Femur (tissue), 1 donor: Measurements from ENCODE around the gene TNIK.

Experiments
- DNase-seq: peaks from one replicate; pipeline ENCODE4 v3.0.0-alpha.2; 2017

The TNIK gene

DNA sequence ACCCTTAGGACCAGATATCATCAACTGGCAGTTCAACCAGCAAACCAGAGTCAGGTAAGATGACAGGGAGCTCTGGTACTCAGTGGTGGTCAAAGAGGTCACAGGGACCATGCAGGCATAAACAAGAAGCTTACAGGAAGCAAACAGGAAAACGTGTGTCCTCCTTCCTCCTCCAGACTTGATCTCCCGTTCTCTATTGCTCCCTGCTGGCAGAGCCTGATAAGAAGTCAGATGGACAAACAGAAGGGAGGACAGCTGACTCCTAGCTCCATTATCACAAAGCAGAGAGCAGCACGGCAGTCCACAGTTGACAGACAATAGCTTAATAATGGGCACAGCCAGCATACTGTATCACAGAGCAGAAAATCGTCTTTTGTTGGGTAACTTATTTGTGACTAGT, 277.2 kb downstream of the TNIK start:
- DNase-seq, result no peak

DNA sequence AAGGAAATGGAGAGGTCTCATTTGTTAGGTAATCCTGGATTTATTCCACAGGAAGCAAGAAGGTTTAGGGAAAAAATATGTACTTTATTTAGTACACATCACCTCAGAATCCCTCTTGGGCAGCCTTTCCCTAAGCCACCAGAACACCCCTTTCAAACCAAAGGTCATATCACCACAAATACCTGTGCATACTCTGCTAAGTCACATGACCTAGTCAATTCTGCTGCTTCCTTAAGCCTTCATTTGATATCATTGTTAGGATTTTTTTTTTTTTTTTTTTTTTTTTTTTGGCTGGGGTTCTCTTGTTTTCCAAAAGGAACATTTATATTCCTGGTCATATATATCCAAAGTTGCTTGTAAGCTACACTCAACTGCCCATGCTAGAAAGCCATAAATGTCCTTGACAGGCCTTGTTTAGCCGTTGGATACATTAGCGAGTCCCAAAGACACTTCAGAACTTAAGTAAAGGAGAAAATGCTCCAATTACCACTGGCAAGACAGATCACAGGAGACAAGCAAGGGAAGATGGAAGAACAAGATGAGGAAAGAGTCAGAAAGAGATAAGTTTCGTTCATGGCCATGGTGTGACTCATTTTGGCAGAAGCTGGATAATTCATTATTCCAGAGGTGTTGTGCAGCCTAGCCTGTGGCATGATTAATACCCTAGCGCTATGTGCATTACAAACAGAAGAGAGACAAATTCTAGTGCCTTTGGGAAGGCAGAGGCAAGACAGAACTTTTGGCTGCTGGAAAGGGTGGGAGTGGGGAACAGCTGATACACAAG, 278.1 kb downstream of the TNIK start:
- DNase-seq, result no peak

DNA sequence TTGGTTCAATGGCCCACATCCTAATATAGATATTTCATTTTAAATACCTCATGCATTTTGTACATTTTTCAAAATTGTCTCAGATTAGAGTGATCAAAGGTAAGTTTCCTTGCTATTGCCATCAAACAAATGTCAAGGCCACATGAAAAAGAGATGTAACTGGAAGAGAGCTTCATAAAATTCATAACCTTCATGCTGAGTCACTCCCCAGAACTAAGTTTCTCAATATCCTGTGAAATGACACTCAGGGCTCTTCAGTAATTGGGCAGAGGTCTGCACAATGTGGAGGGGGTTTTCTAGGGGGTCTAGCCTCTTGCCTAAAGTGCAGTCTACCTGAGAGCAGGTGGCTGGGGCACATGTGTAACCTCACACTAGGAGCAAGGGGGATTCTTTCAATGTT, 281.5 kb downstream of the TNIK start:
- DNase-seq, result no peak

DNA sequence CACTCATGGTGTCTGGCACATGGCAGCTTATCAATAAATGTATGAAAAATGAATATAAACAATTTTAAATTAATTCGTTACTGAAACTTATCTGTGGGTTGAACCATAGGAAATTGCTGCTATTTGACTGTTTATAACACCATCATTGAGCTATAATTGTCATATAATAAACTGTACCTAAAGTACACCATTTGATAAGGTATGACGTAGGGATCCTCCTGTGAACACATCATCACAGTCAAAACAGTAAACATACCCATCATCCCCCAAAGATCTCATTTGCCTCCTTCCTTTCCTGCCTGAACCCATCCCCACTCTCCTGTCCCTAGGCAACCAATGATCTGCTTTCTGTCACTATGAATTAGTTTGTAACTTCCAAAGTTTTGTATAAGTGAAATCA, 282.7 kb downstream of the TNIK start:
- DNase-seq, result no peak

DNA sequence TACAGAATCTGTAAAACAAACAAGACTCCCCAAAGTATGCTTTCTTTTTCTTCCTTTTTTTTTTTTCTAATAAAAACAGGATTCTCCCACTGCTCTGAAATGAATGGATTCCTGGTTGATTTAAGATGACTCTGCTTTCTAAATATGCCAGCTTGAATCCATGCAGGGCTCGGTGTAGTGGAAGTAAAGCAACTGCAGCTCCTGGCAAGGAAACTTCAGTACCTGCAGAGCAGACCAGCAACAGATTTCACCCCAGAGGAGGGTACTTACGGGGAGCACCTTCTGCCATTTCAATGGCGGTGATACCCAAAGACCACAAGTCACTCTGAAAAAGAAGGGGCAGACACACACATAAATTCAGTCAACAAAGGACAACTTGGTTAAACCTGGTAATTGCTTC, 283.1 kb downstream of the TNIK start:
- no peak for DNase-seq

DNA sequence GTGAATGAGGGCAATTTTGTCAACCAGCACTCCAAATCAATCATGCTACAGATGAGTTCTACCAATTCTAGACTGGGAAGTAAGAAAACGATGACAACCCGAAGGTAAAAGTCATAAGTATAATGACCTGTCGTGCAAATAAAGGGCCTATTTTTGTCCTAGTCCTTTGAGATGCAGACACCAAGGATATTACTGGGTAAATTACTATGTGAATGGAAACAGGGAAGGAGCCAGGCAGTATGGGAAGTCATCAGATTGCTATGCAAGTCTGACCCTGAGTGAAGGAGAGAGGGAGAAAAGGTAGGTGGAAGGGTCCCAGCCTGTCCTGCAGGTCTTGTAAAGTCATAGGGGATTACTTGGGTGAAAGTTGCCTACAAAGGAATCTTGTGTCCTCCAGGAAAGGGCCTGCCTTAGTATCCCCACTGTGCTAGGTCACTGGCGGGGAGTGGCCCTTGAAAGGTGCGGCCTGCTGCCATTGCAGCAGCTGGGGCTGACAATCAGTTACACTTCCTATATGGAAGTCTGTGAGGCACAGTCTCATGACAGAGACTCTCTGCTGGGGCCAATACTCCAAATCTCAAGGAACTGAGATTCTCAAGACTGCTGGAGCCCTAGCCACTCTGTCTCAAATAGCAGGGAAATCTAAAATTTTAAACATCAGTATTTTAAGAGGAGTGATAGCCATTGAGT, 283.8 kb downstream of the TNIK start:
- DNase-seq, result no peak

DNA sequence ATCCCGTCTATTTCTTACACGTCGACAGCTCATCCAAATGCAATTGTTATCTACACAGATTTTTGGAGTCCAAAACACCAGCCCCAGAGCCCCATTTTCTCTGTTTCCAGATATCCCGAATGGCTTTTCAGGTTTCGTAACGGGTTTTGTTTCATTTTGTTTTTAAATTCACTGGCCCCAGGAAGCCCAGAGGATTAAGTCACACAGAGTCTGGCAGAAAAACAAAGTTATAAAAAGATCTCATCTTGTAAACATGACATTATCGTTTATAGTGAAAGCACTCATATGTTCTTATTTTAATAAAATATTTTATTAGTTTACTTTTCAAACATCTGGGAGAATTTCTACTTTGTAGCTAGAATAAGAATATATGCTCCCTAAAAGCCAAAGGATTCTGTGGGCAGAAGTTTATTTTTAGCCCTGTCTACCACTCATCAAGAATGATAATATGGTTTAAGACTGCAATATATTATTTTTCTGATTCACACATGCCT, 284.4 kb downstream of the TNIK start:
- DNase-seq, result no peak

DNA sequence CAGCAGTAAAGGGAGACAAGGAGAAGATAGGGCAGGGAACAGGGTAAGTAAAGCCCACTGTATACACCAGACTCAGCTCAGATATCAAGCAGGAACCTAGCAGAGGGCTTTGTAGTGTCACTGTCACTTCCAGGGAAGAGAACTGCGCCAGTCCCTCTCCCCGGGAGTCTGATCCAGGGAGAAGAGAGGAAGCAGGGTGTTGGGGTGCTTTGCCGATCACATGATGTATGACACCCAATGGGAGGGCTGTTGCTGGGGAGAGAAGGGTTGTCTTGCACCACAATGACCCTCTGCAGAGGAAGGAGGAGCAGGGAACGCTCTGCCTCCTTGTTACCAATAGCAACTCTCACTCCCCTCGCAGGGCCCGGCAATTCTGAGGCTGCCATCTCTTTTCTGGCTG, 286.5 kb downstream of the TNIK start:
- no peak for DNase-seq

DNA sequence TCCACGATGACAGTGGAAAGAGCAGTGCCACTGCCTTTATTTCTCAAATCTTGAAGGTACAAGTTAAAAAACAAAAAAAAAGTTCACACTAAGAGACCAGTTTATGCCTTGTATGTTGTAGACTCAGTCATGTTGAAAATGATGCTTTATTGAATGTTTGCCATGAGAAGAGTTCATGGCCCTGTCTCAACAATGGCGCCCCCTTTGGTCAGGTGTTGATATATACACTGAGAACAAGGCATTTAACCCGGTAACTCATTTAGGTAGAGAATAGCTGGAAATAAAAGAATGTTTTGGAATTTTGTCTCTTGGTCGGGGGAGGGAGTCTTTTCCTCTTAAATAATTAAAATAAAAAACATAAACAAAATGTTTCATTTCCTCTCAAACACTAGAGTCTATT, 288.1 kb downstream of the TNIK start:
- no peak for DNase-seq

DNA sequence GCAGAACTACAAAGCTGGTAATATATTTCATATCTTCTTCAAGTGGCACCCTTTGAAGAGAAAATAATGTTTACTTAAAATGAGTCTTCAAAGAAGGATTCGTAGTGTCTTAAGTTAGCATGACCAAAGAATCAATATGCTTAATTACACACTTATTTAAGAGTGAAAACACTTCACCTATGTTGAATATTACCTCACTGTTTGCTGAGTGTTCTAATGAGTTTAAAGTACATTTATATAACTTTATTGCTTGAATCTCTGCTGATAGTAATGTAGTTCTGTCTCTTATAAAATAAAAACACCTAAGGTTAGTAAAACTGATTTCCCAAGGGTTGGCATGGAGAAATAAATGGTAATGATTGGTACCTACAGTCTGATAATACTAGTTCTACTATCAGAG, 290.3 kb downstream of the TNIK start:
- no peak for DNase-seq

DNA sequence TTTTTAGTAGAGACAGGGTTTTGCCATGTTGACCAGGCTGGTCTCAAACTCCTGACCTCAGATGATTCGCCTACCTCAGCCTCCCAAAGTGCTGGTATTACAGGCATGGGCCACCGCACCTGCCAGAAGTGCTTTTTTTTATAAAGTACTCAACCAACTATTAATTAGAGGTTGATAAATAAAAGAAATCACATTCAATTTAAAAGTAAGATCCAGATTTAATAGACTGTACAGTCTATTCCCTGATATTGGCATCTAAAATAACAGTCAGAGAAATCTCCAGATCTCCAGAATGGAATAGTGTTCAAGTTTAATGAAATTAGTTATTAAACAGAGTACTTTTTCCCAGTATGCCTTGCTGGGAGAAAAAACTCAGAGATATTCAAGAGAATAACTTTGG, 290.8 kb downstream of the TNIK start:
- DNase-seq, result no peak

DNA sequence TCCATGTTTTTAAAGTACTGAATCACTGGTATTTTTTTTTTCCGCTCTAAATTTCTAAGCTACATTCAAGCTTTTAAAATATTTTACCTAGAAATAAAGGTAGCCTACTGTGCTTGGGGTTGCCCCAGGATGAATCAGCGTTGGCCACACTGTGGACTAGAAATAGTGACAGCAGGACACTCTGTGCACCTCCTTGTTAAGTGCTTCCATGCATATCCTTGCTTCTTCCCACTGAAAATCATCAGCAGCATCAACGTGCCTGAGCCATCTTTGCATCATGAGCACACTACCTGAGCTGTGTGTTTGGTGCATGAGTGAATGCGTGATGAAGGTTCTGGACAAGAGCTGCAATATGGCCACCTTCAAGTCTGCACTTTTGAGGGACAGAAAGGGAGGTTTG, 291.7 kb downstream of the TNIK start:
- no peak for DNase-seq

DNA sequence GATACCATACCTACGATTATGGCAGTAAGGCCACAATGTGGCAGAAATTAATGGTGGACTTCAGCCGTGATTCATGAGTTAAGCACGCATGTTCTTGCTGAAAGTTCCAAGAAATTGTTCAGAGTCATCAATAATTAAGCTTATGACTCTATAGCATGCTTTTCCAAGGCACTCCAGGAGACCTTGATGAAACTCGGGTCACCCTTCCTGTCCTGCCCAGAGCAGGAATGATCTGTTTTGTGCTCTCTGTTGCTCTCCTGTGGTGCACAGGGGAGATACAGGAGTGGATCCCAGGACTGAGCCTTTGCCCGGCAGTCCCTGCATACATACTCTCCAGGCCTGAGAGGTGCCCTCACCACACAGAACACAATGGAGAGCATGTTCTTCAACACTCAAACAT, 292.1 kb downstream of the TNIK start:
- DNase-seq, result no peak

DNA sequence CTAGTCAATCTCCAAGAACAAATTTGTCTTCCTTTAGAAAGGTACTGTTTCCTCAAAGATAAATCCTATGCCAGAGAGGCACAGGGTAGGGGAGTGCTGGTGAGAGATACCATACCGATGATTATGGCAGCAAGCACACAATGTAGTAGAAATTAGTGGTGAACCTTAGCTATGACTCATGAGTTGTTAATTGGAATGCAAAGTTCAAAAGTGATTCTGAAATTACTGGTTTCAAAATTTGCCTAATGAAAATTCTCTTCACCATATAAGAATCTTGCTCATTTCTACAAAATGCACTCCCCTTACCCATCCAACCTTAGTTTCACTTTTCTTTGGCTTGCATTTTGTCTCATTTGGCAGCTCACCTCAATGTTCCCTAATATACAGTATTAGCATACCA, 294.2 kb downstream of the TNIK start:
- no peak for DNase-seq

DNA sequence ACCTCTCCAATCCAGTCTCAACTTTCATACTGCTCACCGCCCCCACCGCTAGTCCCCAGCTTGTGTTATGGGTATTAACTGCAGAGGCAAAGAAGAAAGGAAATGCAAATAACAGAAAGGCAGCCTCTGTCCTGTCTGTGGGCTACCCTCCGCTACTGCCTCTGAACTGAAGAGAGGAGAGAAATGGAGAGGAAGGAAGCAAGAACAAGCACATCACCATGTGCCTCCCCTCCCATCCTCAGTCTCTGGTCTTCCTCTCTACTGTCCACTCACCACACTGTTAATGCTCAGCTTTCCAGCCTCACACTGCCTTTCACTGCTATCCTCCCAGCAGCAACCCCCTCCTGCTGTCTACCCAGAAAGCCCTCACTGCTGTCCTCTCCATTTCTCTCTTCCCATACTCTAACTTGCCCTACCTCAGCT, 294.7 kb downstream of the TNIK start:
- no peak for DNase-seq

DNA sequence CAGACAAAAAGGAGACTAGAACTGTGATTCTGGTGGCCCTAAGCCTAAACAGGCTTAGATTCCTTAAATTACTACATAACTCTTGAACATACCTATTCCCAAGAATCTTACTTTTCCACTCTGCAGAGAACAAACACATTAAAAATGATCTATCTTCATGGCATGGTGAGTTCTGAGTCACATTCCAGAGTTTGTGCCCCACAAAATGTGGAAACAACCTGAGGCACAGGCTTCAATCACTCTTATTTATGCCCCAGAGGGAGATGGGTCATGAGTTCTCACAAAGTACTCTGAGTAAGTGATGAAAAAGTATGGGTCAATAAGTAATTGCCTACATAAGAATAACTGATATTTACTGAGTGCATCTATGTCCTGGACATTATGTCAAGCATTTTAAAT, 296.1 kb downstream of the TNIK start:
- no peak for DNase-seq

DNA sequence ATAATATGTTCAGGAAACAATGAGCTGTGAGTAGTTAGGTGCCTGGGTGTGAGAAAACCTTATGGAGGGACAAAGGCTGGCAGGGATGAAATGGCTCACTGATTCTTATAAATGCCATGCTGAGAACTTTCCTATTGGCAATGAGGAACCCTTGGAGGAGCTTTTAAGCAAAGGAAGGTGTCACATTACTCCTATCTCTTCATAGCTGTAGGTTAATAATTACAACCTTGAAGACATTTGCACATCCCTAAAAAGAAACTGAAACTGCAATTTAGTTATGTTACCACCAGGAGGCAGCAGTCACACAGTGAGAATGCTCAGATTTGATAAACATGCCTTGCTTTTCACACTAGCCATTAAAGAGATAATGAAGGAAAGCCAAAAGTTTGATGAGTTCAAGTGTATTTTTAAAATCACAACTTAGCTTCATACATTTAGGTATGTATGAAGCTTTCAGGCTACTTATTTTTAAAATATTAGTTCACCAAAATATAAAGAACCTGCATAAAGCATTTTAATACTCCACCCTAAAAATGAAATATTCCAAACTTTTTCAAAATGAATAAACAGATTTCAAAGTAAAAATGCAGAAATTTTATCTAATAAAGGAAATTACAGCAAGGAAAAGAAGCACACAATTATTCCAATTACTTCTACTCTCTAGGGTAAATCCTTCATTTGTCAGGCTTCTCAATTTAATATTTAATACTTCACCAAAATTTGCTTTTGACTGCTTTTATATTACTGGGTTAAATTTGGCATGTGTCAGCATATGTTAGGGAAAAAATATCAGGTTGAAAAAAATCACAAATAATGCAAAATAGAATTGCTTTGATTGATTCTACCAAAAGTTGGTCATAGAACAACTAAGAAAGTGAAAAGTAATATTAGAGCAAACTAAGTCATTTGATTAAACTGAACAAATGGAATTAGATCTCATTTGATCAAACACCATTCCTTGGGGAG, 296.8 kb downstream of the TNIK start:
- DNase-seq, result no peak

DNA sequence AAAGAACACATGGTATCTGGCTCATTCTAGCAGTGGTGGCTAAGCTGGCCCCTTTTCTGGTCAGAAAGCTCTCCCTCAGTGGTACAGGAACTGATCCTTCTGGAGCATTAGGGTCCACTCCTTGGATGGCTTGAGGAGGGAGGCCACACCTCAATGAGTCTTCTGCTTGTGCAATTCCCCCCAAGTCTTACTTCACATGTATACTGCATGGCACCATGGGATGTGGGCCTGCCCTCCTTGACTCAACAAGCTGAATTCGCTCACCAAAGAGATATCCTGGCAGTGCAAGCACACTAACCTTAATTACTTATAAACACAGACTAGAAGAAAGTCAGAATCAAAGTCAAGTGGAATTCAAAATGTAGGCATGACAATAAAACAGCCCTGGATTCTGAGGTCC, 299.9 kb downstream of the TNIK start:
- no peak for DNase-seq

DNA sequence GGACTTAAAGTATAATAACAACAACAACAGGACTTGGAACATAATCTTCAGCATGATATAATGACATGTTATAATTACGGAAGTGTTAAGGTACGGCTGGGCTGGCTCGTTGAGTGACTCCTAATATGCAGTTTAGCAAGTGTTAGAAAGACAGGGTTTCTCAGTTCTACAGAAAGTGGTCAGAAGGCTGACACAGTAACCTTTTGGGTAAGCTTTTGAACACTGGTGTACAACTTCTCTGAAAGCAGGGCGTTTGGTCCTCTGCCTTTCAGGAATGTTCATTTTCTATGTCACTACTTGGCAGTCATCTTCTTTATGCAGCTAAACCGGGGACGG, 300.4 kb downstream of the TNIK start:
- DNase-seq, result no peak

DNA sequence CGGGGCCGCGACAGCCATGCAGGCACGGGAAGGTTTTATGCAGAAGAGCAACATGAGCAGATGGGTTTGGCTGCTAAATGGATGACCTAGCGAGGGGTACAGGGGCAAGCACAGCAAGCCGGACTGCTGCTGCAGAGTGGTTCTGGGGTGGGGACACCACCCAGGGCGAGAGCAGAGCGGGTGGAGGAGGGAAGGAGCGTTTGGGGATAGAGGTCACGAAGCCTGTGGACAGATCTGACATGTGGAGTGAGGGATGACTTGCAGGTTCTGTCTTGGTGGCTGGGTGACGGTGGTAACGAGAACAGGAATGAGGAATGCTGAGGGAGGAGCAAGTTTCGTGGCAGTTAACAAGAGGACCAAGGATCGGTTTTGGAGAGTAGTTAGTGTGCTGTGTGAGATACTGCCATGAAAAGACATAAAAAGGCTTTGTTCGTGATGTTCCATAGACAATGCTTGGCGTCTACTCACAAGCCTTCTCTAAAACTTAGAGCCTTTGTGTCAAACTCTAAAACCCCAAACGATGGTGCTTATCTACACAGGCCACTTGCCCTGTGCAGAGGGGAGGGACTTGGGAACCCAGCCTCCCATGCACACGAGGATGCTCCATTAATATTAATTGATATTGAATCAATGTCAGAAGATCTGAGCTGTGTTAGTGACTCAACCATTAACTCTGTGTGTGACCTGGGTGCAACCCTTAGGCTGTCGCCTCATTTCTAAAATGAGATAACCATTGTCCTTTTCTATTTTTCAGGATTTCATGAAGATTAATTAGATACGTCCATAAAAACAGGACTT, 301.0 kb downstream of the TNIK start:
- no peak for DNase-seq

DNA sequence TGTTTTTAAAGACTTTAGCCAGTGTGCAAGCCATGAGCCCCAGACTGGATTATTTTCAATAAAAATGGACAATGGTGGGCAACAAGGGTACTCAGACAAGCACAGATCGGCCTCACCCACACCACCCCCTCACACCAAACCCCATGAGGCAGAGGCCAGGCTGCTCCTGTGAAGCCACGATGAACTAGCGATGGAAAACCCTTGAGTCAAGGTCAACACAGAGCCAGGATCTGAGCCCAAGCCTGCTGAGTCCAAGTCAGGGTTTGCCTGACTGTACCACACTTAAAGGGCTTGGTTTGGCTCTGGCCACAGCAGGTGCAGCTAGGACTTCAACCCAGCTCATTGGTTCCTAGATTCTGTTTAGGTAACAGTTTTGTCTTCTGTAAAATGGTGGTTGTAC, 302.2 kb downstream of the TNIK start:
- DNase-seq, result no peak

DNA sequence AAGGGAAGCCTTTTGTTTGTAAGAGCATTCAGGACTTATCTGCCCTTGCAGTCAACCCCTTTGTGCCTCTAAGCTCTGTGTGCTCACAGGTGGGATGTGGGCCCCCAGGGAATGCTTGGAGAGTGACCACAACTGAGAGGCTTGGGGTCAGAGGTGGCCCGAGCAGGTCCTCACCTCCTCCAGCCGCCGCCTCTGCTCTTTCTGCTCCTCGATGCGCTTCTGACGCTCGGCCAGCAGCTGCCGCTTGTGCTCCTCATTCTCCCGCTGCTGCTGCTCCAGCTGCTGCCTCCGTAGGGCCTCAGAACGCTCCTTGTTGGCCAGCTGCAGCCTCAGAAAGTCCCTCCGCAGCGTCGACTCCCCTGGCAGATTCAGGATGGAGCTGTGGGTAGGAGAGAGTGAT, 302.9 kb downstream of the TNIK start:
- peak; percentile 62 for DNase-seq
